ENCODE results near the gene CTSO.

GRCh38 chr4:155906554-155907247, 47.0 kb downstream of the CTSO start:
- TF ChIP-seq CTCF (conservative IDR thresholded peaks at IDR 0.05; ENCODE audit: low read depth in 2 of 2) (no peak), EZH2phosphoT487 (IDR thresholded peaks at IDR 0.05; ENCODE audit: unreplicated experiment) (no peak), CREB1 (CRISPR knock-in tag; IDR thresholded peaks at IDR 0.05; ENCODE audit: low read depth) (no peak), EZH2 (IDR thresholded peaks at IDR 0.05; ENCODE audit: low read depth, unreplicated experiment) (no peak), POLR2AphosphoS5 (IDR thresholded peaks at IDR 0.05; ENCODE audit: low read depth) (no peak), ZNF114 (CRISPR knock-in tag; IDR thresholded peaks at IDR 0.05) (no peak), JUNB (IDR thresholded peaks at IDR 0.05; ENCODE audit: unreplicated experiment) (no peak)

All from GM23338 (cell line).